HepG2 (cell line): ENCODE data around the gene CRKL. TPM values are rescaled to one million over a fixed set of nuclear protein-coding genes. Genes with fewer than 3 reads are reported as not detected.
A peak's percentile ranks its signal among the peaks of the same experiment; 100 is the strongest.

ENCODE experiments used
- ATAC-seq: fragments of 200-7000 bp; cut with Tn5 transposase; 3 replicates; pipeline ENCODE4 v1.9.1; 2020; ENCODE audit warnings: mild to moderate bottlenecking, moderate library complexity
- BruUV-seq: library from RNA; stranded (reverse); fragments of 400-500 nt; replicated peaks from 2 replicates; lab custom pipeline; 2021; lab: Mats Ljungman, UMichigan
- CTCF ChIA-PET: fragments of 300-600 bp; formaldehyde crosslinking; extraction: SDS; loops from one replicate; lab custom pipeline; 2021; ENCODE audit warnings: low total read pairs, inconsistent platforms, low intra/inter-chr PET ratio; lab: Yijun Ruan, JAX
- POLR2A ChIA-PET: fragments of 350-600 bp; sonication (Branson Sonifier 250); formaldehyde crosslinking; loops from one replicate; lab custom pipeline; 2020; ENCODE audit warnings: antibody characterized with exemption, inconsistent platforms; lab: Yijun Ruan, JAX
- DNase-seq: peaks from one replicate; pipeline ENCODE4 v3.0.0-alpha.2; 2015; ENCODE audit warnings: low spot score
- FAIRE-seq: peaks from 3 replicates; lab custom pipeline; 2011; peaks lifted over from hg19 to GRCh38; lab: Jason Lieb, UNC
- H2AFZ ChIP-seq: one replicate; pipeline ENCODE4 v1.6.1; 2011; ENCODE audit warnings: low read length, inconsistent platforms
- H3K27ac ChIP-seq: fragments of 300-600 bp; 3 replicates; pipeline ENCODE4 v1.8.0; 2011; ENCODE audit warnings: mixed run types, mild to moderate bottlenecking, mixed read lengths, low read length, inconsistent platforms; ENCODE audit not compliant: insufficient read depth; ENCODE audit errors: extremely low read length
- H3K27me3 ChIP-seq, 2 experiments: fragments of 200-600 bp in 1 of 2; 2 replicates in 1 of 2; 3 replicates in 1 of 2; pipeline versions ENCODE4 v1.6.0 to v1.8.0; 2011; ENCODE audit warnings: low read length in 2 of 2, mild to moderate bottlenecking in 2 of 2, moderate library complexity in 2 of 2, inconsistent platforms in 1 of 2; ENCODE audit not compliant: insufficient read depth in 2 of 2, control insufficient read depth in 1 of 2
- H3K36me3 ChIP-seq, 2 experiments: fragments of 200-600 bp in 1 of 2; replicated peaks in 1 of 2; 2 replicates in 1 of 2; 3 replicates in 1 of 2; pipeline versions ENCODE4 v1.5.1 to v1.8.0; 2011; ENCODE audit warnings: low read length in 2 of 2, inconsistent platforms in 1 of 2; ENCODE audit not compliant: insufficient read depth in 2 of 2, control insufficient read depth in 1 of 2
- H3K4me1 ChIP-seq: 2 replicates; pipeline ENCODE4 v1.5.1; 2012; ENCODE audit warnings: low read length, inconsistent platforms; ENCODE audit not compliant: insufficient read depth
- H3K4me2 ChIP-seq: 2 replicates; pipeline ENCODE4 v1.6.0; 2011; ENCODE audit warnings: low read depth, low read length, inconsistent platforms
- H3K4me3 ChIP-seq, 3 experiments: fragments of 200-600 bp in 1 of 3; sonication (generic), shearing (Covaris generic) in 1 of 3; replicated peaks in 1 of 3; 2 replicates each; pipeline ENCODE4 v1.5.1; 2011 to 2016; ENCODE audit warnings: low read length in 3 of 3, inconsistent platforms in 2 of 3, low read depth in 2 of 3, mild to moderate bottlenecking in 2 of 3, control low read depth in 1 of 3, mixed read lengths in 1 of 3; ENCODE audit not compliant: insufficient read depth in 1 of 3
- H3K79me2 ChIP-seq: one replicate; pipeline ENCODE4 v1.6.1; 2011; ENCODE audit warnings: low read length, inconsistent platforms; ENCODE audit not compliant: insufficient read depth
- H3K9ac ChIP-seq: 2 replicates; pipeline ENCODE4 v1.6.0; 2011; ENCODE audit warnings: mild to moderate bottlenecking, low read depth, low read length, inconsistent platforms; ENCODE audit not compliant: insufficient read depth
- H3K9me3 ChIP-seq: 2 replicates; pipeline ENCODE4 v1.5.1; 2012; ENCODE audit warnings: mild to moderate bottlenecking, low read length
- H4K20me1 ChIP-seq: 2 replicates; pipeline ENCODE4 v1.6.0; 2011; ENCODE audit warnings: inconsistent platforms, mild to moderate bottlenecking, low read length, moderate library complexity; ENCODE audit not compliant: insufficient read depth
- ARID2 ChIP-seq: sonication (generic); formaldehyde crosslinking; IDR thresholded peaks from 2 replicates; pipeline ENCODE4 v1.8.1; 2022; ENCODE audit warnings: mild to moderate bottlenecking, missing genetic modification reagents, borderline replicate concordance
- CHD4 ChIP-seq: fragments of 200-600 bp; sonication (generic); IDR thresholded peaks from 2 replicates; pipeline ENCODE4 v1.7.0; 2017; ENCODE audit warnings: mild to moderate bottlenecking, low read length, borderline replicate concordance
- FOXA1 ChIP-seq, 2 experiments: fragments of 450-650 bp in 1 of 2; sonication (generic) in 1 of 2; formaldehyde crosslinking in 1 of 2; IDR thresholded peaks; 2 replicates each; pipeline versions ENCODE4 v1.4.0 to v1.6.1; 2016 to 2020; ENCODE audit warnings: missing genetic modification reagents in 1 of 2
- POLR2AphosphoS5 ChIP-seq: IDR thresholded peaks from 2 replicates; pipeline ENCODE4 v1.6.1; 2012; ENCODE audit warnings: low read depth, low read length
- TBX2 ChIP-seq: sonication (generic); formaldehyde crosslinking; IDR thresholded peaks from 2 replicates; pipeline ENCODE4 v1.5.0; 2020; ENCODE audit warnings: missing genetic modification reagents, mild to moderate bottlenecking, borderline replicate concordance
- ZFP37 ChIP-seq: sonication (generic); formaldehyde crosslinking; IDR thresholded peaks from 2 replicates; pipeline ENCODE4 v1.4.0; 2020; ENCODE audit warnings: missing genetic modification reagents, borderline replicate concordance
- ZNF17 ChIP-seq: sonication (generic); formaldehyde crosslinking; IDR thresholded peaks from 2 replicates; pipeline ENCODE4 v1.5.0; 2020; ENCODE audit warnings: mild to moderate bottlenecking, missing genetic modification reagents
- ZNF292 ChIP-seq: sonication (generic); formaldehyde crosslinking; IDR thresholded peaks from 2 replicates; pipeline ENCODE4 v1.8.1; 2022; ENCODE audit warnings: mild to moderate bottlenecking, low read depth, missing genetic modification reagents, borderline replicate concordance
- ZNF383 ChIP-seq: sonication (generic); formaldehyde crosslinking; IDR thresholded peaks from 2 replicates; pipeline ENCODE4 v1.4.0; 2020; ENCODE audit warnings: missing genetic modification reagents, mild to moderate bottlenecking, borderline replicate concordance
- ZNF619 ChIP-seq: sonication (generic); formaldehyde crosslinking; IDR thresholded peaks from 2 replicates; pipeline ENCODE4 v1.4.0; 2020; ENCODE audit warnings: mild to moderate bottlenecking, missing genetic modification reagents
- WGBS: methylation state at CpG from one replicate; pipeline ENCODE4 v1.1.6; 2017; ENCODE audit warnings: low lambda C conversion rate; 5-methylcytosine and 5-hydroxymethylcytosine counted together
- in situ Hi-C: cut with HindIII; loops from 2 replicates; pipeline ENCODE4 v1.10.0; 2017; ENCODE audit warnings: low pct_unique_long_range_greater_than_20kb; ENCODE audit not compliant: extremely low pct_ligation_motif_present
- intact Hi-C: fragments of 100-400 bp; cut with micrococcal nuclease; formaldehyde crosslinking; loops from one replicate; pipeline ENCODE4 v1.10.0; 2022; ENCODE audit not compliant: unreplicated experiment
- polyA plus RNA-seq, 8 experiments: library from polyadenylated mRNA; depleted of rRNA in 3 of 8; stranded (reverse) in 7 of 8; unstranded in 1 of 8; fragments of >200 nt; fragmentation: Illumina TruSeq in 4 of 8; extraction: Trizol in 4 of 8; gene quantifications; 2 replicates each; pipeline versions ENCODE4 v1.2.1 to v1.2.3, GENCODE V29; 2011 to 2016; ENCODE audit warnings: low read depth in 4 of 8, missing spikeins in 1 of 8, mixed read lengths in 1 of 8; ENCODE audit not compliant: insufficient read depth in 1 of 8
- total RNA-seq, 5 experiments: library from RNA; depleted of rRNA; stranded (reverse); fragments of >200 nt; fragmentation: Illumina TruSeq; extraction: Trizol; gene quantifications; 2 replicates each; pipeline ENCODE4 v1.2.3, GENCODE V29; 2016; ENCODE audit warnings: low read depth in 1 of 5
- TF ChIP-seq, protein P1 (sequence below): sonication (generic); formaldehyde crosslinking; IDR thresholded peaks from 2 replicates; pipeline ENCODE4 v1.8.1; 2023; ENCODE audit warnings: missing genetic modification reagents, inconsistent platforms, borderline replicate concordance
- TF ChIP-seq, protein P2 (sequence below): sonication (generic); formaldehyde crosslinking; IDR thresholded peaks from 2 replicates; pipeline ENCODE4 v1.4.0; 2020; ENCODE audit warnings: missing genetic modification reagents, mild to moderate bottlenecking, borderline replicate concordance
- TF ChIP-seq, protein P3 (sequence below): sonication (generic); formaldehyde crosslinking; IDR thresholded peaks from 2 replicates; pipeline ENCODE4 v1.5.0; 2020; ENCODE audit warnings: missing genetic modification reagents, mild to moderate bottlenecking, borderline replicate concordance
- TF ChIP-seq, protein P4 (sequence below): sonication (generic); formaldehyde crosslinking; conservative IDR thresholded peaks from 2 replicates; pipeline ENCODE4 v1.4.0; 2020; ENCODE audit warnings: missing genetic modification reagents

CRKL gene
- total and polyA plus RNA-seq, 2 of the 13 experiments (the other 11 are each of a cell fraction or from before 2014, with no cell fraction given), result 37.4 to 60.6 TPM

DNA sequence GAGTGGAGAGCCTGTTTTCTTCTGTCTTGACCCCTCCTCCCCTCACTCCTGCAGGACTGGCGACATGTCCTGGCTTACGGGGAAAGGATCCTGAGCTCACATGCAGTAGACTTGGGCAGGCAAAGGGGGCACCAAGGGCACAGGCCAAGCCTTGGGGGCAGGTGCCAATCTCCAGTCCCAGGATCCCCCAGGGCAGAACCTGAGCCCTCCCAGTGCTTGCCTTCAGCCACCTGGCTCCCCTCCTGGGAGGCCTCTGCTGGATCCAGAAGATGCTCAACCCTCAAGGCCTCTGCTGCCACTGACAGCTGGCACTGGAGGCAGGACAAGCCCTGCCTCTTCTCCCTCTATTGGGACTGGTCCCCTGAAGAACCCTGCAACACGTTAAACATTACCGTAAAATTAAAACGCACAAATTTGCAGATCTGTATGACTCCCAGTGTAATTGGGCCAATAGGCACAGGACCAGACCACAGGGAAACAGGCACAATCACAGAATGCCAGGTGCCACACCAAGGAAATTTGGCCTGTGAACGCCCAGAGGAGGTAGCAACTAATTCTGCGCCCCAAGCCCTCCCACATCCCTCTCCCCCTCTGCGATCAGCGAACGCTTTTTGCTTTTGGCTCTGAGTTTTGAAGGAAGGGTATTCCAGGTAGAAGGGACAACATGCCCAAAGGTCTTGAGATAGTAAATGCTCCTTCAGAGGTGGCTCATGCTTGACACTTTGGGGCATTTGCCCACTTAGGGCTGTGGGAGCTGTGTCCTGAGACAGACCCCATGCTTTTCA lies 63.9 kb downstream of the CRKL start:
- DNase-seq (no peak), FAIRE-seq (no peak), ATAC-seq (no peak)
- in situ Hi-C loops, result no loop called here
- Histone ChIP-seq H3K27ac (peak overlapping the region; percentile 80), H3K4me1 (peaks cover 39% of the 10 kb centered on the region), H3K27me3 (no peaks in the 10 kb centered on the region; a peak in 1 of 5 replicates), H3K9ac (peak overlapping the region; percentile 79), H3K4me3 (peak overlapping the region; percentile 67 to 98 (median 83); a peak in 5 of 6 replicates), H3K4me2 (peak overlapping the region; percentile 97), H3K79me2 (peaks cover 11% of the 10 kb centered on the region), H2AFZ (no peak overlapping the region), H3K9me3 (0 out of 2 replicates have a peak, but pooled peaks cover 4% of the 10 kb centered on the region), H3K36me3 (peaks cover 0 to 6% of the 10 kb centered on the region in 2 experiments; a peak in 3 of 5 replicates), H4K20me1 (no peaks in the 10 kb centered on the region)
- ChIA-PET CTCF (interaction anchor here (1.7 kb wide), 1 partner anchor 19 kb away, joined by 7 read pairs; no protein-coding TSS in a partner anchor), POLR2A (interaction anchor here (0.6 to 4.3 kb wide), 14 partner anchors 9 to 204 kb away, joined by 3 to 45 read pairs (median 5); partner anchors contain the start of genes CRKL and THAP7)
- no TSS peak for BruUV-seq
- WGBS, result 61% methylated on average over 7 of the region's 10 CpGs
- intact Hi-C loops, result loop anchor here (1.0 kb wide), 1 partner anchor 14 kb away; the partner anchor contains the start of gene AIFM3
- TF ChIP-seq ZFP37 (CRISPR knock-in tag) (no peak), ZNF292 (CRISPR knock-in tag) (no peak), TBX2 (CRISPR knock-in tag) (no peak), ZNF383 (CRISPR knock-in tag) (0 out of 2 replicates have a peak, but pooled peaks have one; percentile 8), ARID2 (0 out of 2 replicates have a peak, but pooled peaks have one; percentile 9), ZNF17 (no peak), ZNF619 (CRISPR knock-in tag) (no peak), CHD4 (no peak), POLR2AphosphoS5 (peak; percentile 23; the same call in 1 of the 2 replicates), FOXA1 (IDR thresholded peaks at IDR 0.05) (no peak), FOXA1 (CRISPR knock-in tag; IDR thresholded peaks at IDR 0.05) (no peak)
- TF ChIP-seq, protein P1, sequence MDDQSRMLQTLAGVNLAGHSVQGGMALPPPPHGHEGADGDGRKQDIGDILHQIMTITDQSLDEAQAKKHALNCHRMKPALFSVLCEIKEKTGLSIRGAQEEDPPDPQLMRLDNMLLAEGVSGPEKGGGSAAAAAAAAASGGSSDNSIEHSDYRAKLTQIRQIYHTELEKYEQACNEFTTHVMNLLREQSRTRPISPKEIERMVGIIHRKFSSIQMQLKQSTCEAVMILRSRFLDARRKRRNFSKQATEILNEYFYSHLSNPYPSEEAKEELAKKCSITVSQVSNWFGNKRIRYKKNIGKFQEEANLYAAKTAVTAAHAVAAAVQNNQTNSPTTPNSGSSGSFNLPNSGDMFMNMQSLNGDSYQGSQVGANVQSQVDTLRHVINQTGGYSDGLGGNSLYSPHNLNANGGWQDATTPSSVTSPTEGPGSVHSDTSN, result no peak
- TF ChIP-seq, protein P2, sequence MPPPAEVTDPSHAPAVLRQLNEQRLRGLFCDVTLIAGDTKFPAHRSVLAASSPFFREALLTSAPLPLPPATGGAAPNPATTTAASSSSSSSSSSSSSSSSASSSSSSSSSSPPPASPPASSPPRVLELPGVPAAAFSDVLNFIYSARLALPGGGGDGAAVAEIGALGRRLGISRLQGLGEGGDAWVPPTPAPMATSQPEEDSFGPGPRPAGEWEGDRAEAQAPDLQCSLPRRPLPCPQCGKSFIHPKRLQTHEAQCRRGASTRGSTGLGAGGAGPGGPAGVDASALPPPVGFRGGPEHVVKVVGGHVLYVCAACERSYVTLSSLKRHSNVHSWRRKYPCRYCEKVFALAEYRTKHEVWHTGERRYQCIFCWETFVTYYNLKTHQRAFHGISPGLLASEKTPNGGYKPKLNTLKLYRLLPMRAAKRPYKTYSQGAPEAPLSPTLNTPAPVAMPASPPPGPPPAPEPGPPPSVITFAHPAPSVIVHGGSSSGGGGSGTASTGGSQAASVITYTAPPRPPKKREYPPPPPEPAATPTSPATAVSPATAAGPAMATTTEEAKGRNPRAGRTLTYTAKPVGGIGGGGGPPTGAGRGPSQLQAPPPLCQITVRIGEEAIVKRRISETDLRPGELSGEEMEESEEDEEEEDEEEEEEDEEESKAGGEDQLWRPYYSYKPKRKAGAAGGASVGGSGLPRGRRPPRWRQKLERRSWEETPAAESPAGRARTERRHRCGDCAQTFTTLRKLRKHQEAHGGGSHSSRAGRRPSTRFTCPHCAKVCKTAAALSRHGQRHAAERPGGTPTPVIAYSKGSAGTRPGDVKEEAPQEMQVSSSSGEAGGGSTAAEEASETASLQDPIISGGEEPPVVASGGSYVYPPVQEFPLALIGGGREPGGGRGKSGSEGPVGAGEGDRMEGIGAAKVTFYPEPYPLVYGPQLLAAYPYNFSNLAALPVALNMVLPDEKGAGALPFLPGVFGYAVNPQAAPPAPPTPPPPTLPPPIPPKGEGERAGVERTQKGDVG (CRISPR knock-in tag), result no peak
- TF ChIP-seq, protein P3, sequence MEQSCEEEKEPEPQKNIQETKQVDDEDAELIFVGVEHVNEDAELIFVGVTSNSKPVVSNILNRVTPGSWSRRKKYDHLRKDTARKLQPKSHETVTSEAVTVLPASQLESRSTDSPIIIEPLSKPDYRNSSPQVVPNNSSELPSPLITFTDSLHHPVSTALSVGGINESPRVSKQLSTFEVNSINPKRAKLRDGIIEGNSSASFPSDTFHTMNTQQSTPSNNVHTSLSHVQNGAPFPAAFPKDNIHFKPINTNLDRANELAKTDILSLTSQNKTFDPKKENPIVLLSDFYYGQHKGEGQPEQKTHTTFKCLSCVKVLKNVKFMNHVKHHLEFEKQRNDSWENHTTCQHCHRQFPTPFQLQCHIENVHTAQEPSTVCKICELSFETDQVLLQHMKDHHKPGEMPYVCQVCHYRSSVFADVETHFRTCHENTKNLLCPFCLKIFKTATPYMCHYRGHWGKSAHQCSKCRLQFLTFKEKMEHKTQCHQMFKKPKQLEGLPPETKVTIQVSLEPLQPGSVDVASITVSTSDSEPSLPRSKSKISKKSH (CRISPR knock-in tag), result 0 out of 2 replicates have a peak, but pooled peaks have one; percentile 19
- TF ChIP-seq, protein P4, sequence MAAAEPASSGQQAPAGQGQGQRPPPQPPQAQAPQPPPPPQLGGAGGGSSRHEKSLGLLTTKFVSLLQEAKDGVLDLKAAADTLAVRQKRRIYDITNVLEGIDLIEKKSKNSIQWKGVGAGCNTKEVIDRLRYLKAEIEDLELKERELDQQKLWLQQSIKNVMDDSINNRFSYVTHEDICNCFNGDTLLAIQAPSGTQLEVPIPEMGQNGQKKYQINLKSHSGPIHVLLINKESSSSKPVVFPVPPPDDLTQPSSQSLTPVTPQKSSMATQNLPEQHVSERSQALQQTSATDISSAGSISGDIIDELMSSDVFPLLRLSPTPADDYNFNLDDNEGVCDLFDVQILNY (CRISPR knock-in tag), result no peak
